Hematopoietic multipotent progenitor cell treated with erythropoietin and hydrocortisone succinate and interleukin-3 and kit ligand, for 6 days (in vitro differentiated cells): ENCODE measurements around the gene FOXP1.

Experiments used
- DNase-seq: peaks from one replicate; pipeline ENCODE4 v3.0.0-alpha.2; 2015

Gene FOXP1

GRCh38 chr3:71110385-71111222 lies 472.9 kb downstream of the FOXP1 start:
- no peak for DNase-seq

DNA sequence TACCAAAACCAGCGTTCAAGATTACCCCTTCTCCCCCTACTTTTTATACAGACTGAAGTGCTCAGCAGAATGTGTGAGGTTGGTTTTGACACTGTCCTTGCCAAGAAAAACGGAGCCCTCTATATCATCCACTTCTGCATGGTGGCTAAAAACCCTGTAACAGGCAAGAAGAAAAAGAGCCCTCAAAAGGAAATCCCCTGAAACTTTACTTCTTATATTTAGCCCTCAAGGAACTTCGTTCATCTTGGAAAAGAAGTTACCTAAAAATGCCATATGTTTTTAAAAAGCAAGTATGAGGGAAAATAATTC lies 473.6 kb downstream of the FOXP1 start:
- no peak for DNase-seq

DNA sequence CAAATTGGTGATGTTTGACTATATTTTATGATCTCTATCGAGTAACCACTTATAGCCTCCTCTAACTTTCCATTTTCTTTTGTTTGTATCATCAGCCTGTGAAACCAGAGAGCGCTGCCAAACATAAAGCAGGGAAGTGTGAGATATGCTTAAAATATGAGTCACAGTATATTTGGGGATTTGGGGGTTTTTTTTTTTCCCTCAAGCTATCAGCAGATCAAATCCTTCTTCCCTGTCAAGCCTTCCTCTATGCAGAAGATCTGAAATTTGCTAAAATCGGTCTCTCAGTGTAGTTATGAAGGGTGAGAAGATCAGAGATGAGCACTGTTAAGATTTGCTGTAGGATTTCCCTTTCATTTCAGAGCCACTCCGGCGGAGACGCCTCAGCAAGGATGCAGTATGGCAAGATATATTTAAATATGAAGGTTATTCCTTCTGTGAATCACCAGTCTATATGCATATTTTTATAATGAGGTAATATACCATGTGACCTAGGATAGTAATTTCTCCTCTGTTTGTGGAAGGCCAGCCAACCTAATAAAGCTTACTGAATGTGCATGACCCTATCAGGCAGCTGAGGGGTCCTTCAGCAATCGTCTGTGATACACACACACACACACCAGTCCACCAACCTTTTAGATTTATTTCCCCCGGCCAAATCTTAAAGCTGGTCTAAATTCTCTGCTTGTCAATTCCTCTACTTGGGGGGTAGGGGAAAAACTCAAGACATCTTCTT lies 474.1 kb downstream of the FOXP1 start:
- DNase-seq, result no peak

DNA sequence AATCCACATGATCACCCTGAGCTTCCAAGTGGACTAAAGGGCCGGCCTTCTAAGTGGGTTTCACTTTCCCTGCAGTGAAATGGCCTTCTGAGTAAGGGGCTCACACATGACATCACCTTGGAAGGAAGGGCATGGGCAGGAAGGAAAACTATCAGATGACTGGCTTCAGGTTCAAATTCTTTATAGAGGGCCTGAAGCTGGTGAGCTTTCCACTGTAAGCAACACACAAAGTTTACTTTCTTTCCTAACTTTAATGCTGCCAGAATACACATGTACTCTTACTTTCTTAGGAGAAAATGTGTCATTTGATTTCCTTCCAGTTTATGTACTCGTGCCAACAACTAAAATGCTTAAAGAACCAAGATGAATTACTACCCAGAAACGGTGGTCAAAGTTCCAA lies 475.6 kb downstream of the FOXP1 start:
- no peak for DNase-seq

DNA sequence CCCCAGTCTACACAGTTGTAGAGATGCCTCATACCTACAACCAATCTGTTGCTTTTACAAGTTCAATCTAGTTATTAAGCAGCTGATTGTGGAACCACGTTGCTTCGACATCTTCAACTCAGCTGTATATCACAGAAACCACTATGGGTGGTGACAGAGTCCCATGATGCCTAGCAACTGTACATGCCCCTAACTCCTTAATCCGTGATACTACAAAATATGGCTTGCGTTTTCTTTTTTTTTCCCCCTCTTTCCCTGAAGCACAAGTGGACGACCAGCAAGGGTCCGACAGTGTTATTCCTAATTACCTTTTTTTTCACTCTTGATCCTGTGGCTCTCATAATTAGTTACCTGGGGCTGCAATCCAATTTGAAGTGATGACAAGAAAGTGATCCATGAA lies 478.6 kb downstream of the FOXP1 start:
- DNase-seq, result no peak

DNA sequence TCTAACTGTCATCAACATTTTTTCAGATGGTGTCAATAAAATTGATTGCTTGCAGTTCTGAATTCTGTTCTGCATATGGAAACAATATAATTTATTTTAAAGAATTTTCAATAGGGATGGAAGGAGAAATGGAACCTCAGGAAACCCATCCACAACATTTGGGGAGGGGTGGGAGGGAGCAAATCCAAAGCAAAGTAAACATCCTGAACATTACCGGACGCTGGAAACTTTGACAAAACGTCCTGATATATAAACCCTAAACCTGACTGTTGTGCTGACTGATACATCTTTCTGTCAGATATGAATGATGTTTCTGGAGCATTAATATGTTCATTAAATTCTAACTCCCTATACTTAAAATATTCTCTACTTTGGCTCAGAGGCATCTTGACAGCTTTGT lies 479.0 kb downstream of the FOXP1 start:
- no peak for DNase-seq

- DNase-seq, result no peak
These were observed 479.4 kb downstream of the FOXP1 start for GRCh38 chr3:71104121-71104541.

DNA sequence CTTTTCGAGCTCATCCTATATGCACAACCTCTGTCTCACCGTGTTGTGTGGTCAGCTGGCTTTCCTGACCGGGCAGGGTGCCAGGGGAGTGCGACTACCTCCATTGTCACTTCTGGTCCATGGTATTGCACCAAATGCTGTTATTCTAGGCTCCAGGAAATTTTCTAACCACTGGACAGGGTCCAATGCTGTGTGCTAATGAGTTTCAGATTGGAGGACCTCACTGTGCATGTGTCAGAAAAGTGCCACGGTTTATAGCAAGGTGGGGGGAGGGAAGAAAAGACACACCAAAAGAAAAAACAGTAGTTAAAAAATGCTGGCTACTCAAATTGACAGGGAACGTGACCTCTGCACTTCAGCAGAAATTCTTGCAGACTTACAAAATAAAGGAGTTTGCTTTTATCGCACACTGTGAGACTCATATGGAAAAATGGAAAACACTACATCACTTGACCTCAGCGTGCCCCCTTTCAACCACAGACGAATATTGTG lies 480.1 kb downstream of the FOXP1 start:
- DNase-seq, result no peak

- DNase-seq, result no peak
These were observed 481.2 kb downstream of the FOXP1 start for GRCh38 chr3:71102111-71102983.

DNA sequence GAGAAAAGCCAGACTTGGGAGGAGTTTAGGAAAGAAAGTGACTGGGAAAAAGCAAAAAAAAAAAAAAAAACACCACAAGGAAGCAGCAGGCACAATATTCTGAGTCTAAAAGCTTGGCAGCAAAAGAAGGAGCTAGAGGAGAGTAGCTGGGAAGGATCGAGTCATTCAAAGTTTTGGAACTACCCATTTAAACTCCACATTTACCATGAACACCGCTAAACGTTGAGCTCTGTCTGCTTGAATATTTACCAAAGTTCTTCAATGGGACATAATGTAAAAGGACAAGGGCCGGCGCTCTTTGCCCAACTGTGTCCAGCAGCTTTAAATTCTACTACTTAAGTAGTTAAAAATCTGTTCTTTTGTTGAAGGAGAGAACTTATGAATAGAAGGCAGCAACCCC lies 481.9 kb downstream of the FOXP1 start:
- DNase-seq, result no peak

DNA sequence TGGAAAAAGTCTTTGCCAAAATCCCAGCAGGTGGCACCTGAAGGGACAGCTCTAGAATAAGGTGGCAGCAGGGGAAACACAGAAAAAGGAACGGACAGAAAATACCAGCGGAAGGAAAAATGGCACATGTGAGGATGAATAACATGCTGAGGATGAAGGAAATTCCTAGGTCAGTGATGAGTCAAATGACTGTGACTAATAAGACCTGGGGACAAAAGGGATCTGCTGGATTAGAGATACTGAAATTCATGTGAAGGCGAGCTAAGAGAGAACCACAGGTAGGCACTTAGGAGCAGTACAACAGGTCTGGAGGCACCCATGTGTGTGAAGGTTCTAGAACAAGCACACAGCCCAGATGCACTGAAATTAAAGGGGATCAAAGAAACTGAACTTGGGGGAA lies 482.5 kb downstream of the FOXP1 start:
- no peak for DNase-seq

DNA sequence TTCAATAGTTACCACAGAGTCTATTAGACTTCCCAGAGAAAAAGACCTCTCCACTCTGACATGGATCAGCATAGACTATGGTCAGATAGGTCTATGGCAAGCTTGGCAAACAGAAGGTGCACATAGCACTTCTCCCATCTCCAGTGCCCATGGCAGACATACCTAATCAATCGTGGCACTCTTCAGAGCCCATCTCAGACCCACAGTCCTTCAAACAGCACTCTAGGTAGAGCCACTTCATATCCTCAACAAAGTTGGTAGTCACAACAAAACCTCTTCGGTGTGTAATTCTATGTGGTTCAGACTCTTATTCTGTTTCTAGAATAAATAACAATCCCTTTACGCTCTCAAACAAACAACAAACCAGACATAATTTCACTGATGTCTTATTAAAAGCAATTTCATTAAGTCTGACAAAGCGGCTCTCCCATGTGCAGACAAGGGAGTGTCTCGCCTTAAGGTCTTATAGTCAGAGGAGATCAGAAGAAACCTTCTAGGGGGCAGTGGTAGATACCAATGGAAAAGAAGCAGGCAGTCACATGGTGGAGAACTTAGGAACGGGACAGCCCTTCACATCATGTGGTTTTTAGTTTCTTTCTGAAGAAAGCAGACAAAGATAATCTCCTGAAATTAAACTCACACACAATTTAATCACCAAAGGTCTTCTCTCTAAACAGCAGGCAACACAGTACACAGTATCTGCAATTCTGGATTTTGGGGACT lies 483.4 kb downstream of the FOXP1 start:
- DNase-seq, result peak; percentile 64

GRCh38 chr3:71097557-71097956 lies 486.0 kb downstream of the FOXP1 start:
- DNase-seq, result no peak

DNA sequence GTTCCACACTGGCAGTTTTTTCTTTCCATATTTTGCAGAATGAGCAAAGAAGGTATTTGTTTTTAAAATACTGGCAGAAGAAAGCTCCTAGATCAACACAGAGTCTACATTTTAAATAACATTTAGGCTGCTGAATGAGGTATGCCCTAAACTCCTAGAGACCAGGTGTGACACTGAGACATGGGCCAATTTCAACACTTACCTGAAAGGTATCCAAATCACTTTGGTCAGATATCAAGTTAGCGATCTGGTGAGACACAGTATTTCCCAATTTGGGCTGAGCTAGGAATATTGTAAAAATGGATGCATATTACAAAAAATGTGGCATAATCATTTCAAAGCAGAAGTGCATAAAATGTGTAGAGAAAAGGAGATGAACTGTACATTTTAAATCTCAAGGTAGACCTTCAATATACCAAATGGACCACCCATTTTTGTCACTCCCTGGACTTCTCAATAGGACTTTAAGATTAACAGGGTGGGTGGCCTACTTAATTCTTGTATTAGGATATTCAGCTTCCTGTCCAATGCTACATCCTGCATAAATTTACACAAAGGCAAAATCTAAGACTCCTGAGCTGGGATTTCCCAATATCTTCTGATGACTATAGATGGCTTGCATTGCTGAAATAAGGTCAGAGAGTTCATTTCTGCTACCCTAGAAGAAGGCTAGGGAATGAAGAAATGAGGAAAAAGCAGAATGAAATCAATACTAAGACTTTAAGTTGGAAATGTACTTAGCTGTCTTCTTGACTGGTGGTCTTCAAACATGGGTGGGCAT lies 487.8 kb downstream of the FOXP1 start:
- DNase-seq, result no peak

DNA sequence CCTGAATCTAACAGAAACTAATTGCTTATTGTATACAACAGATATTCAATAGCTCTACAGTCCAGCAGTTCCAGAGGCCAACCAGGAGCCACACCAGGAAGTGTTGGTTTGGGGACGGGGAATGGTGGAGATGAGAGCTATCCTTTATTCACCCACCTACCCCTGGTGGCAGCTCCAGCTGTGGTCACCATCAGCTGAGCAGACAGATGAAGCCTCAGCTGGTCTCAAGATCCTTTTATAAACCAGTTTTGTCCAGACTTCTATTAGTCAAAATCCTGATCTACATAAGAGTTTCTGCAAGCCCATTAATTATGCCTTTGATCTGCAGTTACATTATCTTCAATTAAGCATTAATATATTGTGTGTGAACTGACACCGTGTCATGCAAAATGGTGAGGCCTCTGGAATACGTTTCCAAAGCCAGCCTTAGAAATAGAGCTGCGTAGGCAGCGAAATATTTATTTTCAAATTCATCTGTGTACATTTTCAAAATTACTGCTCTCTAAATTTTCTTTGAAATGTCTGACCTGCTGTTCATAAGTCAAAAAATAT lies 488.8 kb downstream of the FOXP1 start:
- DNase-seq, result no peak

GRCh38 chr3:71092665-71093064 lies 490.9 kb downstream of the FOXP1 start:
- DNase-seq, result no peak

DNA sequence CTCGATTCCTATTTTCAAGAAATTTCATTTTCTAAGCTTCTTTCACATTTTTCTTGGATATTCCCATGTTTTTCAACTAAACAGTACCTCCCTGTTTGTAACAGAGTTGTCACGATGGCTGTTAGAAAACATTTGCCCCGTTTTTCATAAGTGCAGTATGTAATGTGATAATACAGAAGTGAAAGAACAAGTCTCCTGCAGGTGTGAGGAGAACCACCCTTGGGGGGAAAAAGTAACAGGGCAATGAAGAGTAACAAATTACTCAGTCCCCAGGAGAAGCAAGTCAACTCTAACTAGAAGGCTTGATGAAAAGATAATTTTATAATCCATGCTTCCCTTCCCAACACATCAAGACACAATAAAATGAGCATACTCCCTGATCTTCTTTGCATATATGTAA lies 493.3 kb downstream of the FOXP1 start:
- DNase-seq, result no peak

- DNase-seq, result no peak
These were observed 494.2 kb downstream of the FOXP1 start for GRCh38 chr3:71089271-71089847.

GRCh38 chr3:71088742-71089141 lies 494.8 kb downstream of the FOXP1 start:
- DNase-seq, result no peak

DNA sequence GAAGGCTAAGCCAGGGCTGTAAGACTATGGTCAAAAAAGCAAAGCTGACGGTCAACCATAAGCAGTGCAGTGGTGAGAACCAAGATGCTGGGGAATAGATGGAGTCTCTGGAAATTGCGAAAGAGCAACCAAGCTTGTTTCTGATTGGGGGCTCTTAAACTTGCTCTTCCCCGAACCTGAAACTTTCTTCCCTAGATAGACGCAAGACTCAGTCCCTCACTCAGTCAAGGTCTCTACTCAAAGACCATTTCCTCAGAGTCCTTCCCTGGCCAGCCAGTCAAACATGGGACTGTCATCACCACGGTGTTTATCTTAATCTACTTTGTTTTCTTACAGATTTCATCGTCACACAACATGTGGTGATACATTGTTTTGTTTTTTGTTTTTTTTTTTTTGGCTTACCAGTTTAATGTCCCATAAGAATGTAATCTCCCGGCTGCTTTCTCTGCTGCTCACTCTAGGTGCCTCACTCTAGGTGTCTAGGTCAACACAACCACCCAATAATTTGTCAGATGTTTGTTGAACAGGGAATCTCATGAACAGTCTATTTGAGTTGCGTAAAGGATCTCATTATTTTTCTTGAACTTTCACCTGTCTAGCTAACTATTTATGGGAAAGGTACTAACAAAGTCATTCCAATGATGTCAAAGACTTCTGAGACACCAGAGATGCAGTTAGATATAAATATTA lies 495.4 kb downstream of the FOXP1 start:
- DNase-seq, result no peak
